Upper lobe of left lung (tissue), 6 donors: ENCODE results near the gene ACSS2. TPM values are rescaled to one million over a fixed set of nuclear protein-coding genes. Genes with fewer than 3 reads are reported as not detected.

Experiments
- ATAC-seq, 2 donors: fragments of 200-7000 bp; cut with Tn5 transposase; one replicate each; pipeline ENCODE4 v1.9.1; 2022; ENCODE audit warnings: mild to moderate bottlenecking in 2 of 2, moderate library complexity in 2 of 2; ENCODE audit not compliant: low FRiP score in 2 of 2
- DNase-seq, 2 donors: peaks; one replicate each; pipeline ENCODE4 v3.0.0-alpha.2; 2019 to 2020
- H3K27ac ChIP-seq, 4 donors: fragments of 200-600 bp; sonication (generic); one replicate each; pipeline ENCODE4 v1.5.1; 2016 to 2019
- H3K27me3 ChIP-seq, 4 donors: fragments of 200-600 bp; sonication (generic); one replicate each; pipeline ENCODE4 v1.5.1; 2017 to 2019
- H3K36me3 ChIP-seq, 4 donors: fragments of 200-600 bp; sonication (generic); one replicate each; pipeline ENCODE4 v1.5.1; 2016 to 2019
- H3K4me1 ChIP-seq, 4 donors: fragments of 200-600 bp; sonication (generic); one replicate each; pipeline ENCODE4 v1.5.1; 2018 to 2019
- H3K4me3 ChIP-seq, 4 donors: fragments of 200-600 bp; sonication (generic); one replicate each; pipeline ENCODE4 v1.5.1; 2017 to 2019; ENCODE audit warnings: mild to moderate bottlenecking in 2 of 4, moderate library complexity in 1 of 4
- H3K9me3 ChIP-seq, 4 donors: fragments of 200-600 bp; sonication (generic); one replicate each; pipeline ENCODE4 v1.5.1; 2018 to 2019
- EP300 ChIP-seq, 4 donors: sonication (generic); formaldehyde crosslinking; IDR thresholded peaks; one replicate each; pipeline ENCODE4 v1.5.1; 2017; ENCODE audit warnings: antibody characterized with exemption in 4 of 4, control low read depth in 2 of 4
- POLR2A ChIP-seq, 4 donors: fragments of 450-650 bp; IDR thresholded peaks; one replicate each; pipeline ENCODE4 v1.5.1; 2016 to 2017; ENCODE audit warnings: antibody characterized with exemption in 4 of 4, mild to moderate bottlenecking in 2 of 4
- POLR2AphosphoS5 ChIP-seq, 2 donors: sonication (generic); formaldehyde crosslinking; IDR thresholded peaks; one replicate each; pipeline ENCODE4 v1.5.1; 2017; ENCODE audit warnings: antibody characterized with exemption in 2 of 2
- WGBS, 2 donors: methylation state at CpG; one replicate each; pipeline ENCODE4 v1.1.5; 2017 to 2018; 5-methylcytosine and 5-hydroxymethylcytosine counted together
- total RNA-seq, 6 donors: library from RNA; depleted of rRNA in 4 of 6; stranded (reverse); fragments of >200 nt in 4 of 6; gene quantifications; one replicate each; pipeline versions ENCODE4 v1.1.0 to v1.2.1, GENCODE V29; 2016 to 2021
- TF ChIP-seq, protein P1 (sequence below), 6 experiments: fragments of 450-650 bp in 4 of 6; fragments of 200-600 bp in 2 of 6; sonication (generic) in 2 of 6; IDR thresholded peaks; one replicate each; pipeline ENCODE4 v1.5.1; 2016 to 2019; ENCODE audit warnings: antibody characterized with exemption in 6 of 6
- donor health status: DM: no; HTN: no; CAD: no; lungs with moderate emphysema.
- donor health status: DM: no; HTN: yes; CAD: no; lungs with severe emphysema.

ACSS2 gene
- total RNA-seq, 6 donors from 2014 or later, result 110 to 377 (median 203) TPM

DNA sequence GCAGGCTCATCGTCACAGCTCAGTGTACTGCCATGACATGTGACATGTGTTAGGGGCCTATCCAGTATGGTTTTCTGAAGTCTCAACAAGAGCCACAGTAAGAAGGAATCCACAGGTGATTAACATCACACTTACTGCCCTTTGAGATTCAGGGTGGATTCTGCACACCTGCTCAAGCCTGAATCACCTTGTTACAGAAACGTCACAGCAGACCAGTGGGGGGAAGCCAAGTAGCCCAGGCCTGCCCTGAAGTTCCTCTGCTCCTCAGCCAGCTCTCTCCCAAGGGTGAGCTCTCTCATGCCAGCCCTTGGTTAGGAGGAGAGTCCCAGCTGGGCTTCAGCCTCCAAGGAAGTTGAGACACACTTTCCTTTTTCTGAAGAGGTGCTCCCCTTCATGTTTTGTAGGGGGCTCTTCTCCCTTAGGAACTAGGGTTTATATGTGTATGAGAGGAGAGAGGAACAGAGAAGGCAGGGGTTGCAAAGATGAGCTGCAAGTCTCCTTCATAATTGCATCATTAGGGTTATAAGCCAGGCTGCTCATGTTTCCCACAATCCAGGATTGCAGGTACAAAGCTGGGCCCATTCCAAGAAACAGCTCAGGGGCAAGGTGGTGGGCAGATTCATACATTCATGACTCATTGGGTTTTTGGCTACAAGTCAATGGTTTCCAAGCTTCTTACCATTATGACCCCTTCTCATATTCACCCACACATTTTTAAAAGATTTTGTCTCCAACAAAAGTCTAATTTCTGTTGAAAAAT lies 67.6 kb downstream of the ACSS2 start:
- TF ChIP-seq, protein P1, sequence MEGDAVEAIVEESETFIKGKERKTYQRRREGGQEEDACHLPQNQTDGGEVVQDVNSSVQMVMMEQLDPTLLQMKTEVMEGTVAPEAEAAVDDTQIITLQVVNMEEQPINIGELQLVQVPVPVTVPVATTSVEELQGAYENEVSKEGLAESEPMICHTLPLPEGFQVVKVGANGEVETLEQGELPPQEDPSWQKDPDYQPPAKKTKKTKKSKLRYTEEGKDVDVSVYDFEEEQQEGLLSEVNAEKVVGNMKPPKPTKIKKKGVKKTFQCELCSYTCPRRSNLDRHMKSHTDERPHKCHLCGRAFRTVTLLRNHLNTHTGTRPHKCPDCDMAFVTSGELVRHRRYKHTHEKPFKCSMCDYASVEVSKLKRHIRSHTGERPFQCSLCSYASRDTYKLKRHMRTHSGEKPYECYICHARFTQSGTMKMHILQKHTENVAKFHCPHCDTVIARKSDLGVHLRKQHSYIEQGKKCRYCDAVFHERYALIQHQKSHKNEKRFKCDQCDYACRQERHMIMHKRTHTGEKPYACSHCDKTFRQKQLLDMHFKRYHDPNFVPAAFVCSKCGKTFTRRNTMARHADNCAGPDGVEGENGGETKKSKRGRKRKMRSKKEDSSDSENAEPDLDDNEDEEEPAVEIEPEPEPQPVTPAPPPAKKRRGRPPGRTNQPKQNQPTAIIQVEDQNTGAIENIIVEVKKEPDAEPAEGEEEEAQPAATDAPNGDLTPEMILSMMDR (IDR thresholded peaks at IDR 0.05), result no peak
- TF ChIP-seq EP300 (IDR thresholded peaks at IDR 0.05) (no peak), POLR2AphosphoS5 (IDR thresholded peaks at IDR 0.05) (no peak), POLR2A (IDR thresholded peaks at IDR 0.05) (no peak)
- DNase-seq (no peak), ATAC-seq (no peak)
- H3K27me3 ChIP-seq, result no peaks in the 10 kb centered on the region
- 92 to 100% methylated on average over 2 of the region's 2 CpGs for WGBS, 2 donors
- no peak overlapping the region for H3K4me3 ChIP-seq
- peaks cover 2 to 14% (median 6%) of the 10 kb centered on the region in 4 donors for H3K4me1 ChIP-seq
- no peak overlapping the region for H3K27ac ChIP-seq
- H3K36me3 ChIP-seq, result peaks cover 0 to 51% (median 21%) of the 10 kb centered on the region in 4 donors
- H3K9me3 ChIP-seq, result no peaks in the 10 kb centered on the region

DNA sequence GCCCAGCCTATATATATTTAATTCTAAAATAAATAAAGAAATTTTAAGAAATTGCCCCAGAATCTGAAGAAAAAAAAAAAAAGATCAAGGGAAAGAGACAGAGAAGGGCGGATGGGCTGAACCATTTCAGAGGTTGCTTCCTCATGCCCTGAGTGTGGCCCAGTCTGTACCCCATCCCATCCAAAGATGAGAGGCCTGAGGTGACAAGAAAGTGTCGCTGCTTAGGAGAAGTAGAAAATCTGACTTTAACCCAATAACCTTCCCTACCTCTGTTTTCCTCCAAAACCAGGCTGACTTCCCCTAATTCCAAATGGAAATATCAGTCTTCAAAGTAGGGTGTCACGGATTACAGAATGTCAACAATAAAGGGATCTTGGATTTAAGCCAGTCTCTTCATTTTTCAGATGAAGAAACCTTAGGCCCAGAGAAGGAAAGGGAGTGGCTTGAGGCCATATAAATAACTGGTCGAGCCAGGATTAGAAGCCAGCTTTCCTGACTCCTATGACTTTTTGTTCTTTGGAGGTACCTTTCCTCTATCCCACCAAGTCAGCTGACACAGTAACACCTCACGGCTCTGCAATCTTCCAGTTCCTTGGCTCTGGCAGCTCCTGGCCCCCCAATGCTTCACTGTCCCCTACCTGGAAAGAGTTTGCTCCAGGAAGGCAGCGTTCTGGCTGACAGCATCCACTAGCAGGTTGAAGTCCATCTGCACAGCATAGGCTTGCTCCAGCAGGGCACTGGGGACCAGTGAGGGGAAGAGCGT lies 69.1 kb downstream of the ACSS2 start:
- Histone ChIP-seq H3K4me1 (peaks cover 0 to 10% (median 4%) of the 10 kb centered on the region in 4 donors), H3K36me3 (peaks cover 0 to 61% (median 20%) of the 10 kb centered on the region in 4 donors), H3K27ac (peak overlapping the region in 2 of 4 donors; percentile 38 to 53), H3K9me3 (no peaks in the 10 kb centered on the region), H3K4me3 (no peak overlapping the region), H3K27me3 (no peaks in the 10 kb centered on the region)
- no peak for ATAC-seq
- TF ChIP-seq POLR2A (IDR thresholded peaks at IDR 0.05), result no peak
- no peak for TF ChIP-seq POLR2AphosphoS5 (IDR thresholded peaks at IDR 0.05)
- TF ChIP-seq, protein P1 (IDR thresholded peaks at IDR 0.05), result no peak
- no peak for TF ChIP-seq EP300 (IDR thresholded peaks at IDR 0.05)
- WGBS, 2 donors, result 74 to 75% methylated on average over 7 of the region's 7 CpGs
- DNase-seq, result no peak

DNA sequence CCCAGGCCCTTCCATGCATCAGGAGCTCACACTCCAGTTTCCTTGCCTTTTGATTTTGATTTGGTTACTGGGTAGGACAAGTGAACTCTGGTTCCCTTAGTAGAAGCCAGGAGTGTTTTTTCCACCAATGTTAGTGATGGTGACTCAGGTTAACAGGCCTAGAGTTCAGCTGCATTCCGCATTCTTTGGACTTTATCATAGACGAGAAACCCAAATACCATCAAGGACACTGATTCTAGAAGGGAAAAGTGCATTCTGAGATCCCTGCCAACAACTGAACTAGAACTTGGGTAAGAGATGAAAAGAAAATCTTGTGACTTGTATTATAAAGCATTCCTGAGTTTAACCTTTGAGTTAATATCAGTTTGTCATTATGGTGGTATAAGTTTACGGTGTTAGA lies 70.2 kb downstream of the ACSS2 start:
- no peak for DNase-seq
- no peaks in the 10 kb centered on the region for H3K27me3 ChIP-seq
- no peaks in the 10 kb centered on the region for H3K9me3 ChIP-seq
- H3K4me1 ChIP-seq, result peaks cover 0 to 10% (median 4%) of the 10 kb centered on the region in 4 donors
- no peak for ATAC-seq
- TF ChIP-seq POLR2A (IDR thresholded peaks at IDR 0.05) (no peak), POLR2AphosphoS5 (IDR thresholded peaks at IDR 0.05) (no peak), EP300 (IDR thresholded peaks at IDR 0.05) (no peak)
- TF ChIP-seq, protein P1 (IDR thresholded peaks at IDR 0.05), result no peak
- peaks cover 0 to 61% (median 20%) of the 10 kb centered on the region in 4 donors for H3K36me3 ChIP-seq
- 93 to 94% methylated on average over 3 of the region's 3 CpGs for WGBS, 2 donors
- no peak overlapping the region for H3K4me3 ChIP-seq
- H3K27ac ChIP-seq, result no peak overlapping the region

DNA sequence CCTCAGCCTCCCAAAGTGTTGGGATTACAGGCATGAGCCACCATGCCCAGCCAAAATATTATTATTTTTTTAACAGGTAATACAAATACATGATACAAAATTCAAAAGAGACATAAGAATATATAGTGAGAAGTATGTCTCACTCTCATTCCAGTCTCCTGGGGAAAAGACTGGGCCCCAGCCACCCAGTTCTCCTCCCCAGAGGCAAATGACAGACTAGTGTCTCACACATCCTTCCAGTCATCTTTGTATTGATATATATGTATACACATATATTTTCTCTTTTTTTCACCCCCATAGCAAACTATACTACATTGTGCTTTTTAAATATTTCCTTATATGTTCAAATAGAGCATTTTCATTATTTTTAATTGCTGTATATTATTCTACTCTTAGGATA lies 70.9 kb downstream of the ACSS2 start:
- Histone ChIP-seq H3K27ac (no peak overlapping the region), H3K9me3 (no peaks in the 10 kb centered on the region), H3K36me3 (peaks cover 0 to 54% (median 13%) of the 10 kb centered on the region in 4 donors), H3K4me1 (peaks cover 0 to 10% (median 4%) of the 10 kb centered on the region in 4 donors), H3K27me3 (no peaks in the 10 kb centered on the region), H3K4me3 (no peak overlapping the region)
- TF ChIP-seq, protein P1 (IDR thresholded peaks at IDR 0.05), result no peak
- TF ChIP-seq POLR2A (IDR thresholded peaks at IDR 0.05), result no peak
- TF ChIP-seq EP300 (IDR thresholded peaks at IDR 0.05), result no peak
- TF ChIP-seq POLR2AphosphoS5 (IDR thresholded peaks at IDR 0.05), result no peak
- ATAC-seq (no peak), DNase-seq (no peak)
